VCaP (cell line): ENCODE measurements around the gene FOXB2.
"Not testable (repeated sequence)": the region's sequence is repeated elsewhere in the genome, so short reads cannot be mapped to it uniquely, and the experiment has no call there.

Source experiments
- H3K27ac ChIP-seq: fragments of 450-650 bp; 2 replicates; pipeline ENCODE4 v1.5.1; 2017
- CTCF ChIP-seq: fragments of 450-650 bp; conservative IDR thresholded peaks from 2 replicates; pipeline ENCODE4 v1.5.1; 2017; ENCODE audit warnings: mild to moderate bottlenecking, moderate library complexity

The FOXB2 gene

DNA sequence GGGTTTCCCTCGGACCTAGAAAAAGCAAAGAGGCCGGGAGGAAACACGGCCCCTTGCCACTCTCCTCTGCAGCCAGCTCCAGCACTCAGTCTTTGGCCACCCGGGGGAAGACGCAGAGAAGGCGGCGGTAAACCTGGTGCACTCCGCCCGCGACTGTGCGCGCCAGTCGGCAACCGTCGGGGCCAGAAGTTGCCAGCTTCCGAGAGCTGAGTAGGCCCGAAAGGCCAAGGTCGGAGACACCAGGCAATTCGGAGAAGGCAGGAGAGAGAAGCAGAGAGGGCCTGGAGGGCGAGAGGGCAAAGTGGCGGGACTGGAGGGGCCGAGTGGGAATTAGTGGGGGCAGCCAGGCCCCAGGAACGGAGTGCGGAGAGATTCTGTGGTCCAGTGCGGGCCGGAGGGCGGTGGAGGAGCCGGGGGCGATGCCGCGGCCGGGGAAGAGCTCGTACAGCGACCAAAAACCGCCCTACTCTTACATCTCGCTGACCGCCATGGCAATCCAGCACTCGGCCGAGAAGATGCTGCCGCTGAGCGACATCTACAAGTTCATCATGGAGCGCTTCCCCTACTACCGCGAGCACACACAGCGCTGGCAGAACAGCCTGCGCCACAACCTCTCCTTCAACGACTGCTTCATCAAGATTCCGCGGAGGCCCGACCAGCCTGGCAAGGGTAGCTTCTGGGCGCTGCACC lies at the start of gene FOXB2:
Gene FOXB2, plus strand, starts transcription at position 420 of the 690 bp plus-strand sequence. Its CDS starts 0 bp downstream, at position 420.
- H3K27ac ChIP-seq = peak within 1 kb of the TSS; percentile 85
- TF ChIP-seq CTCF = no peak

- no peak for TF ChIP-seq CTCF
- H3K27ac ChIP-seq = no peak overlapping the region
Measured at GRCh38 chr9:76969716-76970115, 49.7 kb upstream of the FOXB2 start.

GRCh38 chr9:76978831-76979230 lies 40.6 kb upstream of the FOXB2 start:
- not testable (repeated sequence) for H3K27ac ChIP-seq

GRCh38 chr9:76980566-76980965 lies 38.9 kb upstream of the FOXB2 start:
- no peak for TF ChIP-seq CTCF
- no peak overlapping the region for H3K27ac ChIP-seq

DNA sequence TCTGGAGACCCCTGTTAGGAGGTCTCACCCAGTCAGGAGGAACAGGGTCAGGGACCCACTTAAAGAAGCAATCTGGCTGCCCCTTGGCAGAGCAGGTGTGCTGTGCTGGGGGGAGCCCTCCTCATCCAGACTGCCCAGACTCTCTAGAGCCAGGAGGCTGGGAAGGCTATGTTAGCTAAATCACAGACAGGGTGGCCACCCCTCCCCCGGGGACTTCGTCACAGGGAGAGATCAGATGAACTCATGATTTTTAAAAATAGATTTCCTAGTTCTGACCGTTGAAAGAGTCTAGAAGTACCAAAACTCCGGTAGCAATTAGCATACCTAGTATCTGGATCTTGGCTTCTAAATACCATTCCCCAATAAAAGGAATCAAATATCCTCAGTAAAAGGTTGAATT lies 35.0 kb upstream of the FOXB2 start:
- no peak for TF ChIP-seq CTCF
- no peak overlapping the region for H3K27ac ChIP-seq

- no peak for TF ChIP-seq CTCF
- no peak overlapping the region; the same call in 1 of the 2 replicates for H3K27ac ChIP-seq
Measured at GRCh38 chr9:76985581-76985980, 33.9 kb upstream of the FOXB2 start.

DNA sequence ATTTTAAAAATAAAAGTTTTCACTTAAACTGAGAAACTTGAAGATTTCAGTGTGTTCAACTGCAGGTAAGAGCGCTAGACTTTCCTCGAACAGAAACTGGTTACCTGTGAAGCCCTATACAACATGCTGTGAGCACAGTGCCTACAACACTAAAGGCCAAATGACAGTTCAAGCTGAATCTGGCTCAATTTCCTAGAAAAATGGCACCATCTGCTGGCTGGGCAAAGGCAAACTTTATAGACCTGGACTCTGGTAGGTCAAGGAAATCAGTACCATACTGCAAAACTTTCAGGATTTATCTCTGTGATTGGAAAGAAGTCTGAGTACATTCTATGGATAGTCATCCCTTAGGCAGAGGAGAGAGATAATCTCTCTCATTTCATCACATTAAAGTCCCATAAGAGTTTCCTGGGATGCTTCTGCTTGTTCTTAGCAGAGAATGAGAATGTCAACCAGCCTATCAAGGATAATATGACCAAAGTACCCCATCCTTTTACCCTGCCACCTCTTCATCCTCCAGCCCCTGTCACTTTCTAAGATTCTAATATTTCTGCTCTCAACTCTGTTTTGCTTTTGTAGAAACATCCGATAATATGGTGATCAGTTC lies 31.8 kb upstream of the FOXB2 start:
- TF ChIP-seq CTCF = peak; percentile 77
- peak overlapping the region; percentile 35; the same call in 1 of the 2 replicates for H3K27ac ChIP-seq

DNA sequence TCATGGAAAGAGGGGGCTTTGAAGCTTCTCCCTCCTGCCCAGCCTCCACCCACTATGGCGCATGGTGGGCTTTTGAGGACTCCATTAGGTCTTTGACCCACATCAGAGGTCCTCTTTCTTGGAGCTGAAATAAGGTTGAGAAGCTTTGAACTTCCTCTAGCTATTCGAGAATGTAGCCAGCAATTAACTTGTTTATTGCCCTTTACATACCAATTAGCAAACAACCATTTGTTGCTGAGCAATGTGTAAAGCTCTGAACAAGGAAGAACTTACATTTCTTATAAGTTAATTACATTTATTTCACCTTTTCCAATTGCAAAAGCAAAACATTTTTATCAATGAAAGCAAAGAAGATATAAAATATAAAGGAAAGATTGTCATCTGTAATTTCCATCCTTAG lies 30.5 kb upstream of the FOXB2 start:
- H3K27ac ChIP-seq = no peak overlapping the region; the same call in 1 of the 2 replicates
- no peak for TF ChIP-seq CTCF
